HUES48 (cell line): ENCODE results near the gene SMAD2.
"Not testable (repeated sequence)": the region's sequence is repeated elsewhere in the genome, so short reads cannot be mapped to it uniquely, and the experiment has no call there.

Experiments
- H3K27ac ChIP-seq: one replicate; pipeline ENCODE4 v1.7.0; 2013; ENCODE audit warnings: low read depth, low read length, inconsistent platforms
- H3K27me3 ChIP-seq: 2 replicates; pipeline ENCODE4 v1.6.1; 2013; ENCODE audit warnings: mild to moderate bottlenecking, low read length; ENCODE audit not compliant: control insufficient read depth, insufficient read depth
- H3K36me3 ChIP-seq: 2 replicates; pipeline ENCODE4 v1.6.1; 2013; ENCODE audit warnings: low read length; ENCODE audit not compliant: control insufficient read depth, insufficient read depth
- H3K4me1 ChIP-seq: 2 replicates; pipeline ENCODE4 v1.6.1; 2013; ENCODE audit warnings: mild to moderate bottlenecking, low read length; ENCODE audit not compliant: control insufficient read depth, insufficient read depth
- H3K4me3 ChIP-seq: 2 replicates; pipeline ENCODE4 v1.5.1; 2013; ENCODE audit warnings: mild to moderate bottlenecking, low read depth, low read length
- H3K9ac ChIP-seq: 2 replicates; pipeline ENCODE4 v1.6.1; 2013; ENCODE audit warnings: mild to moderate bottlenecking, low read depth, low read length, moderate library complexity
- H3K9me3 ChIP-seq: 2 replicates; pipeline ENCODE4 v1.6.1; 2013; ENCODE audit warnings: low read length; ENCODE audit not compliant: control insufficient read depth, insufficient read depth

The SMAD2 gene

GRCh38 chr18:47772374-47773248 lies 157.8 kb downstream of the SMAD2 start:
- Histone ChIP-seq H3K9me3 (no peaks in the 10 kb centered on the region), H3K4me1 (no peaks in the 10 kb centered on the region), H3K4me3 (no peak overlapping the region), H3K27me3 (no peaks in the 10 kb centered on the region), H3K36me3 (no peaks in the 10 kb centered on the region), H3K27ac (no peak overlapping the region), H3K9ac (no peak overlapping the region)

- Histone ChIP-seq H3K27me3 (no peaks in the 10 kb centered on the region), H3K4me1 (no peaks in the 10 kb centered on the region), H3K27ac (no peak overlapping the region), H3K36me3 (no peaks in the 10 kb centered on the region), H3K9ac (no peak overlapping the region), H3K4me3 (no peak overlapping the region), H3K9me3 (no peaks in the 10 kb centered on the region)
Measured at GRCh38 chr18:47771922-47772321, 158.5 kb downstream of the SMAD2 start.

- Histone ChIP-seq H3K27me3 (no peaks in the 10 kb centered on the region), H3K27ac (no peak overlapping the region), H3K4me1 (0 out of 2 replicates have a peak, but pooled peaks cover 3% of the 10 kb centered on the region), H3K4me3 (no peak overlapping the region), H3K9ac (no peak overlapping the region), H3K9me3 (no peaks in the 10 kb centered on the region), H3K36me3 (no peaks in the 10 kb centered on the region)
Measured at GRCh38 chr18:47767699-47768098, 162.8 kb downstream of the SMAD2 start.

GRCh38 chr18:47767198-47767597 lies 163.3 kb downstream of the SMAD2 start:
- H3K9me3 ChIP-seq, H3K9ac ChIP-seq, H3K36me3 ChIP-seq, H3K27ac ChIP-seq, H3K4me1 ChIP-seq, H3K4me3 ChIP-seq, H3K27me3 ChIP-seq: not testable (repeated sequence)
